ENCODE measurements around the gene MEOX1. TPM values are rescaled to one million over a fixed set of nuclear protein-coding genes. Genes with fewer than 3 reads are reported as not detected.
"Not testable (repeated sequence)": the region's sequence is repeated elsewhere in the genome, so short reads cannot be mapped to it uniquely, and the experiment has no call there.

MEOX1 gene
- total RNA-seq, 1 experiment from 2014 or later, result 0.84 TPM

GRCh38 chr17:43603321-43603720 lies 58.4 kb downstream of the MEOX1 start:
- POLR2A ChIA-PET (ENCODE audit: unreplicated experiment), result no interaction called here

GRCh38 chr17:43602556-43602955 lies 59.2 kb downstream of the MEOX1 start:
- H3K9ac ChIP-seq (ENCODE audit: low read length); intact Hi-C loops (cut with micrococcal nuclease); POLR2A ChIA-PET (ENCODE audit: unreplicated experiment); DNase-seq; H3K9me3 ChIP-seq (ENCODE audit: low read length); H3K36me3 ChIP-seq (ENCODE audit: low read depth, low read length); H3F3A ChIP-seq (ENCODE audit: low read length, unreplicated experiment); H2AFZ ChIP-seq (ENCODE audit: low read length); H3K4me1 ChIP-seq (ENCODE audit: insufficient read depth, low read length); H3K4me2 ChIP-seq (ENCODE audit: low read length); H3K27me3 ChIP-seq (ENCODE audit: low read length); H3K27ac ChIP-seq (ENCODE audit: low read length); H3K79me2 ChIP-seq (ENCODE audit: low read length); CTCF ChIA-PET; H3K9me2 ChIP-seq (replicated peaks; ENCODE audit: low read length); BruUV-seq (replicated peaks); H4K20me1 ChIP-seq (ENCODE audit: low read length); H3K4me3 ChIP-seq (ENCODE audit: low read length); ATAC-seq: not testable (repeated sequence)

More at GRCh38 chr17:43603321-43603720, 58.4 kb downstream of the MEOX1 start:
- CTCF ChIA-PET, result no interaction called here
- Histone ChIP-seq H3K36me3 (ENCODE audit: low read depth, low read length) (no peaks in the 10 kb centered on the region), H3K4me2 (ENCODE audit: low read length) (no peak overlapping the region), H3K4me3 (ENCODE audit: low read length) (no peak overlapping the region), H3K9me3 (ENCODE audit: low read length) (no peaks in the 10 kb centered on the region), H3K27me3 (ENCODE audit: low read length) (no peaks in the 10 kb centered on the region), H3K9ac (ENCODE audit: low read length) (no peak overlapping the region), H3K27ac (ENCODE audit: low read length) (no peak overlapping the region), H3F3A (ENCODE audit: low read length, unreplicated experiment) (no peaks in the 10 kb centered on the region), H3K79me2 (ENCODE audit: low read length) (no peaks in the 10 kb centered on the region), H3K9me2 (replicated peaks; ENCODE audit: low read length) (no peaks in the 10 kb centered on the region), H2AFZ (ENCODE audit: low read length) (no peak overlapping the region), H3K4me1 (ENCODE audit: insufficient read depth, low read length) (peaks cover 4% of the 10 kb centered on the region), H4K20me1 (ENCODE audit: low read length) (no peaks in the 10 kb centered on the region)
- TF ChIP-seq EZH2phosphoT487 (IDR thresholded peaks at IDR 0.05; ENCODE audit: borderline replicate concordance, low read length) (no peak), EZH2 (IDR thresholded peaks at IDR 0.05; ENCODE audit: low read length, unreplicated experiment) (no peak)
- TF ChIP-seq, protein P1, sequence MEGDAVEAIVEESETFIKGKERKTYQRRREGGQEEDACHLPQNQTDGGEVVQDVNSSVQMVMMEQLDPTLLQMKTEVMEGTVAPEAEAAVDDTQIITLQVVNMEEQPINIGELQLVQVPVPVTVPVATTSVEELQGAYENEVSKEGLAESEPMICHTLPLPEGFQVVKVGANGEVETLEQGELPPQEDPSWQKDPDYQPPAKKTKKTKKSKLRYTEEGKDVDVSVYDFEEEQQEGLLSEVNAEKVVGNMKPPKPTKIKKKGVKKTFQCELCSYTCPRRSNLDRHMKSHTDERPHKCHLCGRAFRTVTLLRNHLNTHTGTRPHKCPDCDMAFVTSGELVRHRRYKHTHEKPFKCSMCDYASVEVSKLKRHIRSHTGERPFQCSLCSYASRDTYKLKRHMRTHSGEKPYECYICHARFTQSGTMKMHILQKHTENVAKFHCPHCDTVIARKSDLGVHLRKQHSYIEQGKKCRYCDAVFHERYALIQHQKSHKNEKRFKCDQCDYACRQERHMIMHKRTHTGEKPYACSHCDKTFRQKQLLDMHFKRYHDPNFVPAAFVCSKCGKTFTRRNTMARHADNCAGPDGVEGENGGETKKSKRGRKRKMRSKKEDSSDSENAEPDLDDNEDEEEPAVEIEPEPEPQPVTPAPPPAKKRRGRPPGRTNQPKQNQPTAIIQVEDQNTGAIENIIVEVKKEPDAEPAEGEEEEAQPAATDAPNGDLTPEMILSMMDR (conservative IDR thresholded peaks at IDR 0.05; ENCODE audit: low read depth, low read length), result no peak
- no TSS peak for BruUV-seq (replicated peaks)
- intact Hi-C loops (cut with micrococcal nuclease), result no loop called here
- ATAC-seq, result no peak
- DNase-seq, result no peak

GRCh38 chr17:43601280-43602039 lies 60.3 kb downstream of the MEOX1 start:
- ATAC-seq (no peak), DNase-seq (no peak)
- Histone ChIP-seq H3K79me2 (ENCODE audit: low read length) (no peaks in the 10 kb centered on the region), H3K9me3 (ENCODE audit: low read length) (no peaks in the 10 kb centered on the region), H3K4me1 (ENCODE audit: insufficient read depth, low read length) (peaks cover 4% of the 10 kb centered on the region), H3K27ac (ENCODE audit: low read length) (no peak overlapping the region), H3F3A (ENCODE audit: low read length, unreplicated experiment) (no peaks in the 10 kb centered on the region), H3K27me3 (ENCODE audit: low read length) (no peaks in the 10 kb centered on the region), H2AFZ (ENCODE audit: low read length) (no peak overlapping the region), H3K9ac (ENCODE audit: low read length) (no peak overlapping the region), H3K36me3 (ENCODE audit: low read depth, low read length) (no peaks in the 10 kb centered on the region), H3K4me2 (ENCODE audit: low read length) (no peak overlapping the region), H4K20me1 (ENCODE audit: low read length) (no peaks in the 10 kb centered on the region), H3K9me2 (replicated peaks; ENCODE audit: low read length) (no peaks in the 10 kb centered on the region), H3K4me3 (ENCODE audit: low read length) (no peak overlapping the region)
- TF ChIP-seq, protein P1 (conservative IDR thresholded peaks at IDR 0.05; ENCODE audit: low read depth, low read length), result no peak
- TF ChIP-seq EZH2 (IDR thresholded peaks at IDR 0.05; ENCODE audit: low read length, unreplicated experiment) (no peak), EZH2phosphoT487 (IDR thresholded peaks at IDR 0.05; ENCODE audit: borderline replicate concordance, low read length) (no peak)
- intact Hi-C loops (cut with micrococcal nuclease), result no loop called here
- no TSS peak for BruUV-seq (replicated peaks)
- POLR2A ChIA-PET (ENCODE audit: unreplicated experiment), result no interaction called here
- CTCF ChIA-PET, result interaction anchor here (0.7 kb wide), 1 partner anchor 74 kb away, joined by 3 read pairs; no protein-coding TSS in a partner anchor

All from PC-3 (cell line).